HTR-8/SVneo (cell line): ENCODE data around the gene MEOX1.
"Not testable (repeated sequence)": the region's sequence is repeated elsewhere in the genome, so short reads cannot be mapped to it uniquely, and the experiment has no call there.

Experiments used
- DNase-seq: peaks from one replicate; pipeline ENCODE4 v3.0.0; 2011; ENCODE audit warnings: low spot score, mixed read lengths; ENCODE audit not compliant: insufficient read length
- FAIRE-seq: peaks from 2 replicates; lab custom pipeline; 2011; peaks lifted over from hg19 to GRCh38; lab: Jason Lieb, UNC

MEOX1 gene

GRCh38 chr17:43626023-43626422 is 35.7 kb downstream of the MEOX1 start:
- no peak for FAIRE-seq
- DNase-seq = no peak

- DNase-seq (no peak), FAIRE-seq (no peak)
Observed at GRCh38 chr17:43625606-43626005, 36.1 kb downstream of the MEOX1 start.

- FAIRE-seq = no peak
- no peak for DNase-seq
Observed at GRCh38 chr17:43620581-43620980, 41.1 kb downstream of the MEOX1 start.

GRCh38 chr17:43620147-43620546 is 41.6 kb downstream of the MEOX1 start:
- FAIRE-seq = no peak
- no peak for DNase-seq

GRCh38 chr17:43619705-43620104 is 42.0 kb downstream of the MEOX1 start:
- no peak for FAIRE-seq
- no peak for DNase-seq

GRCh38 chr17:43618276-43618675 is 43.4 kb downstream of the MEOX1 start:
- no peak for FAIRE-seq

GRCh38 chr17:43616852-43617251 is 44.9 kb downstream of the MEOX1 start:
- FAIRE-seq (no peak), DNase-seq (no peak)

More at GRCh38 chr17:43618276-43618675, 43.4 kb downstream of the MEOX1 start:
- no peak for DNase-seq

- DNase-seq (no peak), FAIRE-seq (no peak)
Observed at GRCh38 chr17:43616421-43616820, 45.3 kb downstream of the MEOX1 start.

GRCh38 chr17:43616029-43616351 is 45.7 kb downstream of the MEOX1 start:
- FAIRE-seq = no peak

GRCh38 chr17:43615330-43616028 is 46.2 kb downstream of the MEOX1 start:
- FAIRE-seq = no peak
- no peak for DNase-seq

More at GRCh38 chr17:43616029-43616351, 45.7 kb downstream of the MEOX1 start:
- DNase-seq = no peak

- no peak for FAIRE-seq
- DNase-seq = no peak
Observed at GRCh38 chr17:43614561-43614960, 47.2 kb downstream of the MEOX1 start.

GRCh38 chr17:43613917-43614316 is 47.8 kb downstream of the MEOX1 start:
- DNase-seq (no peak), FAIRE-seq (no peak)

GRCh38 chr17:43612515-43612914 is 49.2 kb downstream of the MEOX1 start:
- DNase-seq = no peak
- no peak for FAIRE-seq

- DNase-seq = no peak
- peak; percentile 82 for FAIRE-seq
Observed at GRCh38 chr17:43611230-43611969, 50.3 kb downstream of the MEOX1 start.

GRCh38 chr17:43609613-43610385 is 51.9 kb downstream of the MEOX1 start:
- no peak for DNase-seq
- no peak for FAIRE-seq

- no peak for DNase-seq
- peak; percentile 20 for FAIRE-seq
Observed at GRCh38 chr17:43608313-43608712, 53.4 kb downstream of the MEOX1 start.

- no peak for FAIRE-seq
- no peak for DNase-seq
Observed at GRCh38 chr17:43604549-43604948, 57.2 kb downstream of the MEOX1 start.

GRCh38 chr17:43603321-43603720 is 58.4 kb downstream of the MEOX1 start:
- no peak for FAIRE-seq
- no peak for DNase-seq

- DNase-seq, FAIRE-seq: not testable (repeated sequence)
Observed at GRCh38 chr17:43602556-43602955, 59.2 kb downstream of the MEOX1 start.

- no peak for DNase-seq
- FAIRE-seq = no peak
Observed at GRCh38 chr17:43601280-43602039, 60.3 kb downstream of the MEOX1 start.
